DLD1 (cell line): Measurements from ENCODE around the gene ARHGAP20.

ENCODE experiments used
- in situ Hi-C: cut with HindIII; loops from 2 replicates; pipeline ENCODE4 v1.10.0; 2017; ENCODE audit warnings: low sequenced_read_pairs

The ARHGAP20 gene, protein sequence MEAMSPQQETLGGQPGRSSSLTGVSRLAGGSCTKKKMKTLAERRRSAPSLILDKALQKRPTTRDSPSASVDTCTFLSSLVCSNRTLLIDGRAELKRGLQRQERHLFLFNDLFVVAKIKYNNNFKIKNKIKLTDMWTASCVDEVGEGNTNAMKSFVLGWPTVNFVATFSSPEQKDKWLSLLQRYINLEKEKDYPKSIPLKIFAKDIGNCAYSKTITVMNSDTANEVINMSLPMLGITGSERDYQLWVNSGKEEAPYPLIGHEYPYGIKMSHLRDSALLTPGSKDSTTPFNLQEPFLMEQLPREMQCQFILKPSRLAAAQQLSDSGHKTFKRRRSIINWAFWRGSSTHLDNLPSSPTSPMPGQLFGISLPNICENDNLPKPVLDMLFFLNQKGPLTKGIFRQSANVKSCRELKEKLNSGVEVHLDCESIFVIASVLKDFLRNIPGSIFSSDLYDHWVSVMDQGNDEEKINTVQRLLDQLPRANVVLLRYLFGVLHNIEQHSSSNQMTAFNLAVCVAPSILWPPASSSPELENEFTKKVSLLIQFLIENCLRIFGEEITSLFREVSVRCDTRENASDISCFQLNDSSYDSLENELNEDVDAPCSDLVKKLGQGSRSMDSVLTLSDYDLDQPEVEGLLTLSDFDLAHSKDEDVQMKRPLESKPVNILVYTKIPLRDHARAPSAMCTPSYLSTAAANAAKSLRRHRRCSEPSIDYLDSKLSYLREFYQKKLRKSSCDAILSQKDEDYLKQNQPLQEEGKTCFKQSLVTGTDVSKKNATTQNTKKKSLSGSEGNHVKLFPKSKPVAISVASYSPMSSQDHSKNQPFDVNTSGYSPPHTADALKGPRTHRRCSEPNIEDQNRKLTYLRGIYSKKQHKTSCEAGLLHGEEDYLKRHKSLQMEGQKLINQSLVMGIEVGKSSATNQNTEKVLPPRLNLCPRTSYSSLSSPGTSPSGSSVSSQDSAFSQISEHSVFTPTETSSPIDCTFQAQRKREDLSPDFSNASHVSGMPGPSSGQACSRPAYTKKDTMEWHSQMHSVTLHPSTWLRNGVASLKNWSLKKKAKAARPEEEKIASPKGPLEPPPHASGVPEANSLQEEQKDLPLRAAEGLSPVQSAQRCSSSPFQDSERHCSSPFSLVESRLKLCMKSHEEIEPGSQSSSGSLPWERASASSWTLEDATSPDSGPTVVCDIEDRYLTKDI

GRCh38 chr11:110711776-110712658 lies at the start of gene ARHGAP20:
Gene ARHGAP20, minus strand, starts transcription at chr11:110712437. Its CDS starts 206 bp downstream, at chr11:110712231.
- in situ Hi-C loops = no loop called here

DNA sequence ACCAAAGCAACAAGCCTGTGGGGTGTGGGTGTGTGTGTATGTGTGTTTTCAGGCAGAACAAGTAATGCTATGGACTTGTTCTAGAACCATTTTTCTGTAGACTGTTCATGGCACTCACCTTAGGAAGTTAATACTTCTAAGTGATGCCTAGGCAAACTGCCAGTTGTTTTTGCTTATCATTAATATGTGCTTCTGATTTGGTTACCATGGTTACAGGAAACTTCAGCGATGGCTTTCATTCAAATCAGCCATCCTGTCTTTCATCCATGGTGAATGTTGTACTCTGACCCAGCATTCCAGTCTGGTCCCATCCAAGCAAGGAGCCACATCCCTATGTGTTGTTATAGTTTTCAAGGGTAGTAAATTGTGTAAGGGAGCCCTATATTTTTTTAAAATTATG lies 49.8 kb upstream of the ARHGAP20 start:
- in situ Hi-C loops = no loop called here

DNA sequence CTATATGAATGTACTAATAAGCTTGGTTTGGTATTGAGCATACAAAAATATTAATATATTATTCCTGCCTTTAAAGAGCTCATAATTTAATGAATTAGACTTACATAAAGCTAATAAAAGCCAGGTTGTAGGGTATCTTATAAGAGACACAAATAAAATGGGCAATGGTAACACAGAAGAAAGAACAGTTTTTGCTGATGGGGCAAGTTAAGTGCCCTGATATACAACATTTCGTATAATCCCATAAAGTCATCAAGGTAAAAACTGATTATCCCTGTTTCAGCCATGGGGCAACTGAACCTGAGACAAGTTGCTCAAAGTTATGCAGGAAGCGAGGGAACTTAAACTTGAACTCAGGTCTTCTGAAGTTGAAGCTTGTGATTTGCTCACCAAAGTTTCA lies 48.9 kb upstream of the ARHGAP20 start:
- in situ Hi-C loops = no loop called here

- in situ Hi-C loops = no loop called here
Measured at GRCh38 chr11:110759972-110760381, 47.7 kb upstream of the ARHGAP20 start.

DNA sequence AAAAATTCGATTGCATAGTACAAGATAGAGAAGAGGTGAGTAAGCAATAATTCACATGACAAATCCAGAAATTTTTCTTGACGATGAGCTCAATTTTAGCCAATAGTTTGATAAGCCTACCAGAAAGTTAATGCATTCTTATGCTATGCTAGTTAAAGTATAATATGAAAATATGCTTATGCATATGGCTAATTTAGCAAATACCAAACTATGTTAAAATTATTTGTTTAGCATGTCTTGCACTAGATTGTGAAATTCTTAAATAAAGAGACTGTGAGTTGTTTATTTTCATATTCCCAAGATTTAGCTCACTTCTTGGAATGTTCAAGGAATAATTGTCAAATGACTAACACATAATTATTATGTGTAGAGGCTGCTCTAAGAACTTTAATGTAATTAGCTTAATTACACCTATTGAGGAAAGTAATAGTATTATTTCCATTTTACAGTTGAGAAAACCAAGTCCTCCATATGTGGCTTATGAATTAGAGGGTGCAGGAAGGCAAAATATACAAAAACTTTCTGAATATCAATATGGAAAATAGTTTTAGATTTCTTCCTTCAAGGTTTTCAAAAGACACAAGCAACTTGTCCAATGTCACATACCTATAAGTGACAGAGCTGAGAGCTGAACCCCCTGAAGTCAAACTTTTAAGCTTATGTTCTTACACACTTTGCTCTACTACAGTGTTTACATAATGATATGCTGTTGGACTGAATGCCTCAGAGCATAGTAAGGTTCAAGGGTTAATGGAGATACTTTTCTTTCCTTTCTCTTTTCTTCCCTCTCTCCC lies 45.9 kb upstream of the ARHGAP20 start:
- in situ Hi-C loops = no loop called here

DNA sequence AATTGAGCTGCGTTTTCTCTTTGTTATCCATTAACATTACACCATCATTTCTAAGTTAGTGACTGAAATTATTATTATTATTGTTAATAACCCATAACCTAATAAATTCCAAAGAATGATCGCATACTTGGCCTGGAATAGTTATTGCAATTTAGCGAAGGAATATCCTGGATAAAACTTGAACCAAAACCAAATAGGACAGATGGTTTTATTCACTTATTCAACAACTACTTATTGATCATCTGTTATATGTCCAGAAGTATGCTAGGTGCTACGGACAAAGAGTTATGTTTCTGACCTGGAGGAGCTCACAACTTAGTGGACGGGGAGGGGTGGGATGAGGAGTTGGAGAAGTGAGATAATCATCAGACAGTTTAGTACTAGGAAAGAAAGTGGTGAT lies 44.8 kb upstream of the ARHGAP20 start:
- in situ Hi-C loops = no loop called here

GRCh38 chr11:110755941-110756340 lies 43.7 kb upstream of the ARHGAP20 start:
- in situ Hi-C loops = no loop called here

DNA sequence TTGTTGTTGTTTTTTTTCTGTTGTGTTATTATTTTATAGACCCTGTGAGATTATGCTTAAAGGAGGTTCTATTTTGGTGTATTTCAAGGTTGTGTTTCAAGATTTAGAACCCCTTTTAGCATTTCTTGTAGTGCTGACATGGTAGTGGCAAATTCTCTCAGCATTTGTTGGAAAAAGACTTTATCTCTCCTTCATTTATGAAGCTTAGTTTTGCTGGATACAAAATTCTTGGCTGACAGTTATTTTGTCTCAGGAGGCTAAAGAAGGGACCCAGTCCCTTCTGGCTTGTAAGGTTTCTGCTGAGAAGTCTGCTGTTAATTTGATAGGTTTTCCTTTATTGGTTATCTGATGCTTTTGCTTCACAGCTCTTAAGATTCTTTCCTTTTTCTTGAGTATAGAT lies 40.7 kb upstream of the ARHGAP20 start:
- in situ Hi-C loops = no loop called here

GRCh38 chr11:110750100-110750499 lies 37.9 kb upstream of the ARHGAP20 start:
- in situ Hi-C loops = no loop called here

DNA sequence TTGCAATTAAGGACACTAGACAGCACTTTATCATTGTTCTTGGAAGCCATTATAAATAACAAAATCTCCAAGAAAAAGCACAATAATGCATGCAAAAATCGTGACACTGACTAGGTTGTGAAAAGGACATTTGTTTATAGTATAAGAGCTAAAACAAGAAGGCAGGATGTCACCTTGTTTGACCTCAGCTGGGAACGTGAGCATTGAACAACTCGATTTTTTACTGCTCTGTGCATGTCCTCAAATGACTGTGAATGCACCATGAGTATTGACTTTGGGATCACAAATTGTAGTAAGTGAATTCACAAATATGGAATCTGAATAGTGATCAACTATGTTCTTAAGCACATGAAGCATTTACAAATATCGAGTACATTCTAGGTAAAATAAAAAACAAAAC lies 35.3 kb upstream of the ARHGAP20 start:
- in situ Hi-C loops = no loop called here

DNA sequence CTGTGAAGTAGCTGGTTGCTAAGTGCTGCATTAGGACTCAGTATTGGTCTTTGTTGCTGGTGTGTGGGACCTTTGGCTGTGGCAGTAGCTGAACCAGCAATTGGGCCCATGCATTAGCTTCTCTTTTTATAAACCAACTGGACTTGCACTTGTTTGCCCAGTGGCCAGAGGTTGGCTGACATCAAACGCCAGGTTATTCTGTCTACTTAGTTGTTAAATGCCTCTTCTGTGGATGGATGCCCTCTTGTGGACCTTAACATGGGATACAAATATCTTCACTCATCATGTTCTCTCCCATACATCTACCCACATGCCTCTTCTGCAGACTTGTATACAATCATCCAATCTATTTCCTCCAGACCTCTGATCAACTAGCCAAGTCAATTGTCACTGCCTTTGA lies 26.4 kb upstream of the ARHGAP20 start:
- in situ Hi-C loops = no loop called here

GRCh38 chr11:110737593-110737992 lies 25.4 kb upstream of the ARHGAP20 start:
- in situ Hi-C loops = no loop called here

GRCh38 chr11:110736171-110736553 lies 23.9 kb upstream of the ARHGAP20 start:
- in situ Hi-C loops = no loop called here

GRCh38 chr11:110735455-110736170 lies 23.4 kb upstream of the ARHGAP20 start:
- in situ Hi-C loops = no loop called here

DNA sequence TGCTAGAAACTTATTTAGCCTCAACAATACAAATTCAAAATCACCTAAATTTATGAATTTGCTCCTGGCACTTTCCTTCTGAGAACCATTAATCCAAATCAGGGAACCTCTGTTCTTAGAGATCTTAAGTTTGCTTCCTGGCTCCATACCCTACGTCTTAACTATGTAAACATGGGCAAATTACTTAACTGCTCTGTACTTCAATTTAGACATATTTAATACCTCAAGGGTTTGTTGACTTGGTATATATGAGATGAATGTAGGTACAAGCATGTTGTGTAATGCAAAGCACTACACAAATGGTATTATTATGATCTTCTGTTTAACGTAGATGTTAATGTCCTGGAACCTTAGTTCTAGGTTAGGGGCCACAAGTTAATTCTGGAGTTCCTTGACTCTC lies 22.6 kb upstream of the ARHGAP20 start:
- in situ Hi-C loops = no loop called here

DNA sequence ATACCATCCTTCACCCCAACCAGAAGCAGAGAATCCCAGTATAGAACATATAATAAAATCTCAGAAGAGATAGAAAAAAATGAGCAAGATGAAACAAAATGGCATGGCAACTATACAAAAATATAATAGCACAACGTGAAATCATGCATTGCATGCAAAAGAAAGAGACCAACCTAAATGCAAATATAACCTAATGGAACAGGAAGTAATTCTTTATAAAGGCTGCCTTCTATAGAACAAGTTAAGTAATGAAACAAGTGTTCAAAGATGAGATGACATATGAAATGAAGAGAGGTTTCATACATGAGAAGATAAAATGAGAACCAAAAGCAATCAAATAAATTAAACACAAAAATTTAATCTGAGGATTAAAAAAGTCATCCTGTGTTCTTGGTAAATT lies 18.5 kb upstream of the ARHGAP20 start:
- in situ Hi-C loops = no loop called here

DNA sequence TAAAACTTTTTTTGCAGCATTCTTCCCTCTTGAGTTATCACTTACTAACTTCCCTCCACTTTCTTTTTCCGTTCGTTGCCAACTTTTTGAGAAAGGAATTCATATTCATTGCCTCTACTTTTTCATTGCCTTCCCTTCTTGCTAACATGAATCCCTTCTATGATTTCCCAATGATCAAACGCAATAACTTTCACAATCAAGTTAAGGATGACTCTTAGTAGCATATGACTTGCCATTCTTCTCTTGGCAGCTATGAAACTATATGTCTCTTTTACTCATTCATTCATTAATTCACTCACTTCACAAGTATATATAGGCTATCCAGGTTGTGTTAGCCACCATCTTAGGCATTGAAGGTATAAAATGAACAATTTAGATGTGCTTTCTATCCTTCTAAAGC lies 16.6 kb upstream of the ARHGAP20 start:
- in situ Hi-C loops = no loop called here

- in situ Hi-C loops = no loop called here
Measured at GRCh38 chr11:110728476-110728875, 16.2 kb upstream of the ARHGAP20 start.

- in situ Hi-C loops = no loop called here
Measured at GRCh38 chr11:110724358-110724757, 12.1 kb upstream of the ARHGAP20 start.
